Fibroblast of pulmonary artery (primary cell): ENCODE results near the gene TCFL5.

ENCODE experiments used
- DNase-seq: peaks from one replicate; pipeline ENCODE4 v3.0.0-alpha.2; 2010; ENCODE audit warnings: low read depth
- H3K4me3 ChIP-seq: replicated peaks from 2 replicates; pipeline ENCODE4 v1.5.1; 2011; ENCODE audit warnings: low read depth, mild to moderate bottlenecking, control low read depth, low read length, moderate library complexity
- TF ChIP-seq, protein P1 (sequence below): IDR thresholded peaks from 2 replicates; pipeline ENCODE4 v1.5.1; 2011; ENCODE audit warnings: mild to moderate bottlenecking, control low read depth, low read length, inconsistent platforms; ENCODE audit errors: missing control alignments

The TCFL5 gene

DNA sequence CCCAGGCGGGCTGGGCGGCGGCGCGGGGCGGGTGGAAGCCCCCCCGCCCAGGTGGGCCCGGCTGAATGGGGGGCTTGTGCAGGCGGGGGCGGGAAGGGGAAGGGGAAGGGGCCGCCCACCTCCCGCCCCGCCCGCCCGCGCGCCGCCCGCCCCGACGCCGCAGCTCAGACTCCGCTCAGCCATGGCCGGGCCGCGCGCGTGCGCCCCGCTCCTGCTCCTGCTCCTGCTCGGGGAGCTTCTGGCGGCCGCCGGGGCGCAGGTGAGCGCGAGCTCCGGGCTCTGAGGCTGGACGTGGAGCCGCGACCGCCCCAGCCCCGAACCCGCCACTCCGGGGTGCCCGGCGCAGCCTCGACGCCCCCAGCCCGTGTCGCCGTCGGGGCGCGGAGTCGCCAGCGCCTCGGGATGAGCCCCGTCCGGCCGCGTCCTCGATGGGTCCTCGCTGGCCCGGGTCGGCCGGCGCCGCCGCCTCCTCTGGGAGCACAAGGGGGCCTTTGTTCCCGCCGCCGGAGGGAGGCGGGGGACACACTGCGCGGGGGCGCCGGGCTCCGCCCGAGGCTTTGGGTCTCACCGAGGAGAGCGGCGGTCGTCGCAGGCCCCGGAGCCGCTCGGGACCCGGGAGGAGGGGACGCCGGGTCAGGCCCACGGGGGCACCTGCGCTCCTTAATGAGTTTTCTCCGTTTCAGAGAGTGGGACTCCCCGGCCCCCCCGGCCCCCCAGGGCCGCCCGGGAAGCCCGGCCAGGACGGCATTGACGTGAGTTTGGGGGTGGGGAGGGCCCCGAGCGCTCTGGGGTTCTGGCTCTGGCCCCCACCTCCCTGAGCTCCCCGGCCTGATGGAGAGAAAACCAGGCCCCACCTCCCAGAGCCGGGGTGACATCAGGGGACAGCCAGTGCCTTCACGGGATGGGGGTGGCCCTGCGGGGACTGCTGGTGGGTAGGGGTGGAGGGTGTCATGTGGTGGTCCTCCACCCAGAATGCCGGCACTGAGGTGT lies 44.4 kb downstream of the TCFL5 start, which contains the start of gene COL9A3:
Gene COL9A3 (plus strand): TSS at position 167 of the 990 bp plus-strand sequence. CDS start 15 bp downstream, at position 182.
- H3K4me3 ChIP-seq, result peak within 1 kb of the TSS; percentile 27
- TF ChIP-seq, protein P1, sequence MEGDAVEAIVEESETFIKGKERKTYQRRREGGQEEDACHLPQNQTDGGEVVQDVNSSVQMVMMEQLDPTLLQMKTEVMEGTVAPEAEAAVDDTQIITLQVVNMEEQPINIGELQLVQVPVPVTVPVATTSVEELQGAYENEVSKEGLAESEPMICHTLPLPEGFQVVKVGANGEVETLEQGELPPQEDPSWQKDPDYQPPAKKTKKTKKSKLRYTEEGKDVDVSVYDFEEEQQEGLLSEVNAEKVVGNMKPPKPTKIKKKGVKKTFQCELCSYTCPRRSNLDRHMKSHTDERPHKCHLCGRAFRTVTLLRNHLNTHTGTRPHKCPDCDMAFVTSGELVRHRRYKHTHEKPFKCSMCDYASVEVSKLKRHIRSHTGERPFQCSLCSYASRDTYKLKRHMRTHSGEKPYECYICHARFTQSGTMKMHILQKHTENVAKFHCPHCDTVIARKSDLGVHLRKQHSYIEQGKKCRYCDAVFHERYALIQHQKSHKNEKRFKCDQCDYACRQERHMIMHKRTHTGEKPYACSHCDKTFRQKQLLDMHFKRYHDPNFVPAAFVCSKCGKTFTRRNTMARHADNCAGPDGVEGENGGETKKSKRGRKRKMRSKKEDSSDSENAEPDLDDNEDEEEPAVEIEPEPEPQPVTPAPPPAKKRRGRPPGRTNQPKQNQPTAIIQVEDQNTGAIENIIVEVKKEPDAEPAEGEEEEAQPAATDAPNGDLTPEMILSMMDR, result no peak

DNA sequence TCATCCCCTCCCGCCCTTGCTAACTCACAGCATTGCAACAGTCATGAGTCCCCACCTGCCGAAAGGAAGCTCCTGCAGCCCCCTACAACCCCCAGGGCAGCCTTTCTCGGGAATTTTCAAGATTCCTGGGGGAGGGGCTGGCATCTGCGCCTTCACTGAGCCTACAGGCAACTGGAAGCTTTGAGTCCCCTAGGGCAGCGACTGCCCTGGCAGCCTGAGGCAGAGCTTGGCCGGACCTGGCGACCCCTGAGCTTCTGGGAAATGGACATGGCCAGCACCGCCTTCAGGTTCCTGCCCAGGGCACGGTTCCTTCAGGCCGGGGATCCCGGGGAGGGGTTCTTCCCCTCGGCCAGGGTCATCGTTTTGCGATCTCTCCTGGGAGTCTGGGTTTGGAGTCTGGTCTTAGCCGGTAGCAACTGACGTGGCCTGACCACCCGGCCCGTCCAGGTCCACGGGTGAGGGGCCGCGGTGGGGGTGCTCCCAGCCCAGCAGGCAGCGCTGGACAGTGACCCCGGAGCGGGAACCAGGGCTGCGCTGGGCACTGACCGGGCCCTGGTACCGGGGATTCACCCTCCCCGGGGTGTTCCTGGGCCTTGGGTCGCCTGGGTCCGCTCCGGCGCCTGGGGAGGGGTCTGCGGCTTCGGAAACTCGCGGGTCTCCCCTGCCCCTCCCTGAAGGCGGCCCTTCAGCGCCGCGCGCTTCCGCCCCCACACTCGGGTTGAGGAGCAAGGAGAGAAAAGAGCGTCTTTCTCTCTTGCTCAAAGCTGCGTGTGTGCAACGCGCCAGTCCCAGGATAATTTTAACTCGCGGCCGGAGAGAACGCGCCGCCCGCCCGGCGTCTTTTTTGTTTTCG lies 45.4 kb downstream of the TCFL5 start:
- DNase-seq, result no peak
- peak overlapping the region; percentile 27 for H3K4me3 ChIP-seq
- TF ChIP-seq, protein P1, result no peak

More for the DNA sequence above, 44.4 kb downstream of the TCFL5 start, which contains the start of gene COL9A3:
- no peak for DNase-seq

DNA sequence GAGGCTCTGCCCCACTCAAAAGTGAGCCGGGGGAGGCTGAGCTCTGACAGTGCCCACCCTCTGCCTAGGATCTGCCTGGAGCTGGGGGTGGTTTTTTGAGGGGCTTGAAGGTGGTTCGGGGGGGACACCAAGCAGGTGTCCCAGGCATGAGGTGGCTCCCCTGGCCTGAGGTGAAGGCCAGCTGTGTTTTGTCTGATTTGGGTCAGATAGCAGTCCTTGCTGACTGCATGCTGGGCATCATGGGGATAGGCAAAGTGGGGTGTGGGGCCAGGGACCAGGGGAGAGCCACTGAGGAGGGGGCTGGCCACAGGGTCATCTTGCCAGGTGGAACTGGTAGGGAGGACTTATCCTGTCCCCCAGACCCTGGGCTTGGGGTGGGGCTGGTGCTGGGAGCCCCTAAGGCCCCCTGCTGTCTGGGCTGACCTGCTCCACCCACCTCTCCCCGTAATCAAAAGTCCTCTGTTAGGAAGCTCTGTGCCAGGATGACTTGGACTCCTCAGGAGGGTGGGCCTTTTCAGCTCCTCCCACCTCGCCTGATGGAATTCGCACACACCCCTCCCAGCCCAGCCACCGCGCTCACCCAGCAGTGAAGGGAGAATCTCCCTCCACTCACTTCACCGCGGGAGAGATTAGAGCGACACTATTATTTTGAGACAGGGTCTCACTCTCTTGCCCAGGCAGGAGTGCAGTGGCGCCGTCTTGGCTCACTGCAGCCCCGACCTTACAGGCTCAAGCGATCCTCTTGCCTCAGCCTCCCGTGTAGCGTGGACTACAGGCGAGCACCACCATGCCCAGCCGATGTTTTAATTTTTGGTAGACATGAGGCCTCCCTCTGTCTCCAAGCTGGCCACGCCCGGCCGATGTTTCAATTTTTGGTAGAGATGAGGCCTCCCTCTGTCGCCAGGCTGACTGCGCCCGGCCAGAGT lies 46.3 kb downstream of the TCFL5 start:
- TF ChIP-seq, protein P1, result no peak
- peak; percentile 48 for DNase-seq
- H3K4me3 ChIP-seq, result no peak overlapping the region

DNA sequence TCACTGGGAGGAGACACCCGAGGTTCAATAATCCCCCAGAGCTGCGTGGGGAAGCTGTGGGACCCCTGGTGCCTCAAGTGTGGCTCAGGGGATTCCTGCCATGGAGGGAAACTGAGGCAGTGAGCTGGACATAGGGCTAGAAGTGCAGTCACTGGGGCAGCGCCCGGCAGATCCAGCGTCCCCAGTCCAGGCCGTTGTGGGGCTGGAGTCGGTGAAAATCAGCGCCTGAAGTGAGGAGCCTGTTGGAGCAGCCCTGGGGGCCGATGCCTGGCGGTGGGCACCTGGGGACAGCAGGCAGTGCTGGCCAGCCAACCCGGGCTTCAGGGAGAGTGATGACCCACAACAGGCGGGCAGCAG lies 46.9 kb downstream of the TCFL5 start:
- TF ChIP-seq, protein P1, result no peak
- no peak overlapping the region for H3K4me3 ChIP-seq
- DNase-seq, result no peak

DNA sequence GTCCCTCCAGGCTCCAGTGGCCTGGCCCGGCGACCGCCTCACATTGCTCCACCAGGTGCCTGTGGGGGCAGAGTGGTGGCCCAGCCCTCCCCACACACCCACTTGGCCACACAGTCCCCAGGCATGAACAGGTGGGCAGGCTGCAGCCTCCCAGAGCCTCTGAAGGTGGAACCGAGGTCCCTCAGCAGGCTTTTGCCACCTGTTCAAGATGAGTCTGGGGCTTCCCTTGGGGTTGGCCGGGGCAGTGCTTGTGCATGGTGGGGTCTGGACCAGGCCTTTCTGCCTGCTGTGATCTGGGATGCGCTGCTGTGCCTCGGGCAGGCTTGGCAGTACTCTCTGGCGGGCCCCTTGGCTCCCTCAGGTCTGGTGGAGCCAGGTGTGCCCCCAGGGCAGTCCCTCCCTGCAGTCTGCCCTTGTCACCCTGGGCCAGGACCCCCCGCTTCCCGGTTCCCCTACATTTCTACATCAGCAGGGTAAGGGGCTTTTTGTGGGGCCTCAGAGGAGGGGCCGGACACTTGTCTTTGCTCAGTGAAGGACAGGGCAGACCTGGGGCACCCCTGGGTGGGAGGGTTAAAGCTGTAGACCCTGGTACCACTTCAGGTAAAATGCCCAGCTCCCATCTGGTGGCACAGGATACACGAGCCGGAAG lies 47.4 kb downstream of the TCFL5 start:
- no peak overlapping the region for H3K4me3 ChIP-seq
- no peak for DNase-seq
- TF ChIP-seq, protein P1, result no peak

DNA sequence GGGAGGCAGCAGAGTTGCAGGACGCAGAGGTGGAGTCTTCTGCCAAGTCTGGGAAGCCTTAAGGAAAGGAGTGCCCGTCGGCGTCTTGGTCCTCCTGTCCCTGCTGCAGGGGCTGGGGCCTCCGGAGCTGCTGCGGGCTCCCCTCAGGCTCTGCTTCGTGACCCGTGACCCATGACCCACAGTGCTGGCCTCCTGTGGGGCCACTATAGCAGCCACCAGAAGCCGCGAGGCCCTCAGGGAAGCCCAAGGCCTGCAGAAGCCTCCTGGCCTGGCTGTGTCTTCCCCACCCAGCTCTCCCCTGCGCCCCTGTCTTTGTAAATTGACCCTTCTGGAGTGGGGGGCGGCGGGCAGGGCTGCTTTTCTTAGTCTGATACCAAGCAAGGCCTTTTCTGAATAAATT lies 48.0 kb downstream of the TCFL5 start:
- H3K4me3 ChIP-seq, result no peak overlapping the region
- no peak for DNase-seq
- TF ChIP-seq, protein P1, result no peak
